SK-N-SH (cell line): ENCODE measurements around the gene LRGUK. TPM values are rescaled to one million over a fixed set of nuclear protein-coding genes. Genes with fewer than 3 reads are reported as not detected.
A peak's percentile ranks its signal among the peaks of the same experiment; 100 is the strongest.

Experiments used
- CTCF ChIA-PET: fragments of 300-600, 350-600 bp; formaldehyde crosslinking; extraction: SDS; loops from one replicate; lab custom pipeline; 2021; lab: Yijun Ruan, JAX
- POLR2A ChIA-PET: fragments of 350-600 bp; sonication (Branson Sonifier 250); formaldehyde crosslinking; extraction: SDS; loops from one replicate; lab custom pipeline; 2020; ENCODE audit warnings: antibody characterized with exemption, inconsistent platforms; lab: Yijun Ruan, JAX
- DNase-seq: peaks from one replicate; pipeline ENCODE4 v3.0.0; 2012
- H2AFZ ChIP-seq: fragments of 200-600 bp; sonication (generic); 2 replicates; pipeline ENCODE4 v1.8.1; 2016; ENCODE audit warnings: antibody characterized with exemption, mild to moderate bottlenecking, low read depth
- H3F3A ChIP-seq: fragments of 200-600 bp; sonication (generic); replicated peaks from 2 replicates; pipeline ENCODE3; 2016; ENCODE audit warnings: antibody characterized with exemption, mild to moderate bottlenecking; ENCODE audit not compliant: insufficient read depth
- H3K27ac ChIP-seq, 2 experiments: fragments of 200-500 bp in 1 of 2; fragments of 200-600 bp in 1 of 2; sonication (Bioruptor generic) in 1 of 2; sonication (generic), shearing (Covaris generic) in 1 of 2; 2 replicates each; pipeline versions ENCODE4 v1.5.1 to v1.6.1; 2014 to 2016; ENCODE audit warnings: low read depth in 2 of 2, inconsistent platforms in 1 of 2, low read length in 1 of 2, mild to moderate bottlenecking in 1 of 2, mixed read lengths in 1 of 2
- H3K27me3 ChIP-seq: fragments of 200-600 bp; sonication (generic), shearing (Covaris generic); 2 replicates; pipeline ENCODE4 v1.6.1; 2016; ENCODE audit warnings: mixed run types; ENCODE audit not compliant: insufficient read depth
- H3K36me3 ChIP-seq, 2 experiments: fragments of 200-500 bp in 1 of 2; fragments of 200-600 bp in 1 of 2; sonication (Bioruptor generic) in 1 of 2; sonication (generic) in 1 of 2; replicated peaks in 1 of 2; 2 replicates each; pipeline versions ENCODE3 to v1.5.1; 2014 to 2016; ENCODE audit warnings: low read length in 1 of 2, mild to moderate bottlenecking in 1 of 2; ENCODE audit not compliant: insufficient read depth in 2 of 2, control insufficient read depth in 1 of 2
- H3K4me1 ChIP-seq, 2 experiments: fragments of 200-500 bp in 1 of 2; fragments of 200-600 bp in 1 of 2; sonication (Bioruptor generic) in 1 of 2; sonication (generic), shearing (Covaris generic) in 1 of 2; 2 replicates each; pipeline versions ENCODE4 v1.5.1 to v1.6.1; 2014 to 2016; ENCODE audit warnings: low read depth in 1 of 2, low read length in 1 of 2, mixed run types in 1 of 2; ENCODE audit not compliant: insufficient read depth in 2 of 2, control insufficient read depth in 1 of 2
- H3K4me2 ChIP-seq: fragments of 200-600 bp; sonication (generic), shearing (Covaris generic); 2 replicates; pipeline ENCODE4 v1.6.1; 2017; ENCODE audit warnings: mixed run types
- H3K4me3 ChIP-seq, 2 experiments: fragments of 200-500 bp in 1 of 2; fragments of 200-600 bp in 1 of 2; sonication (Bioruptor generic) in 1 of 2; sonication (generic), shearing (Covaris generic) in 1 of 2; 2 replicates each; pipeline versions ENCODE4 v1.5.1 to v1.8.1; 2014 to 2016; ENCODE audit warnings: low read depth in 2 of 2, inconsistent platforms in 1 of 2, low read length in 1 of 2, mild to moderate bottlenecking in 1 of 2, mixed read lengths in 1 of 2, moderate library complexity in 1 of 2
- H3K79me2 ChIP-seq: fragments of 200-600 bp; sonication (generic); 2 replicates; pipeline ENCODE4 v1.8.1; 2017; ENCODE audit warnings: mild to moderate bottlenecking; ENCODE audit not compliant: insufficient read depth
- H3K9ac ChIP-seq: fragments of 200-600 bp; sonication (generic); 2 replicates; pipeline ENCODE4 v1.6.1; 2017; ENCODE audit warnings: mixed run types
- H3K9me2 ChIP-seq: fragments of 200-600 bp; sonication (generic); 2 replicates; pipeline ENCODE4 v1.6.1; 2017; ENCODE audit warnings: mixed run types
- H3K9me3 ChIP-seq: fragments of 200-600 bp; sonication (generic); 2 replicates; pipeline ENCODE4 v1.6.1; 2017; ENCODE audit warnings: mixed run types, mild to moderate bottlenecking, moderate library complexity
- H4K20me1 ChIP-seq: fragments of 200-600 bp; sonication (generic); 2 replicates; pipeline ENCODE4 v1.6.1; 2017; ENCODE audit warnings: mild to moderate bottlenecking, mixed run types; ENCODE audit not compliant: insufficient read depth
- CTCF ChIP-seq: fragments of 200-600 bp; sonication (generic); IDR thresholded peaks from 2 replicates; pipeline ENCODE4 v1.6.1; 2017; ENCODE audit warnings: antibody characterized with exemption, mild to moderate bottlenecking, moderate library complexity
- EP300 ChIP-seq, 2 experiments: IDR thresholded peaks; 2 replicates each; pipeline versions ENCODE4 v1.4.0 to v1.6.1; 2012; ENCODE audit warnings: borderline replicate concordance in 1 of 2, low read depth in 1 of 2, low read length in 1 of 2
- FOSL2 ChIP-seq: IDR thresholded peaks from 2 replicates; pipeline ENCODE4 v1.4.0; 2012; ENCODE audit warnings: low read depth, mild to moderate bottlenecking, moderate library complexity, borderline replicate concordance
- GABPA ChIP-seq: IDR thresholded peaks from 2 replicates; pipeline ENCODE4 v1.4.0; 2012; ENCODE audit warnings: low read depth, mild to moderate bottlenecking
- GATA2 ChIP-seq: sonication (generic); formaldehyde crosslinking; IDR thresholded peaks from 2 replicates; pipeline ENCODE4 v1.5.0; 2020; ENCODE audit warnings: mild to moderate bottlenecking, missing genetic modification reagents
- MEF2A ChIP-seq: IDR thresholded peaks from 2 replicates; pipeline ENCODE4 v1.4.0; 2012; ENCODE audit warnings: low read depth, borderline replicate concordance
- PBX3 ChIP-seq: IDR thresholded peaks from 2 replicates; pipeline ENCODE4; 2012
- REST ChIP-seq: IDR thresholded peaks from 2 replicates; pipeline ENCODE4 v1.6.1; 2012; ENCODE audit warnings: mild to moderate bottlenecking, low read depth, low read length, moderate library complexity
- SIN3A ChIP-seq: IDR thresholded peaks from 2 replicates; pipeline ENCODE4 v1.6.1; 2012; ENCODE audit warnings: low read depth, mild to moderate bottlenecking, low read length, moderate library complexity, borderline replicate concordance
- SMC3 ChIP-seq: IDR thresholded peaks from 2 replicates; pipeline ENCODE4 v1.6.1; 2012; ENCODE audit warnings: low read depth, low read length, improper control_type of control experiment
- TAF1 ChIP-seq: IDR thresholded peaks from 2 replicates; pipeline ENCODE4 v1.6.1; 2012; ENCODE audit warnings: low read depth, mild to moderate bottlenecking, low read length, moderate library complexity, borderline replicate concordance
- YY1 ChIP-seq: IDR thresholded peaks from 2 replicates; pipeline ENCODE4 v1.4.0; 2012; ENCODE audit warnings: low read depth, mild to moderate bottlenecking
- ZBTB33 ChIP-seq: IDR thresholded peaks from 2 replicates; pipeline ENCODE4 v1.4.0; 2012; ENCODE audit warnings: low read depth, borderline replicate concordance
- WGBS: methylation state at CpG from one replicate; pipeline ENCODE4 v1.1.6; 2017; ENCODE audit warnings: low lambda C conversion rate; 5-methylcytosine and 5-hydroxymethylcytosine counted together
- polyA plus RNA-seq, 3 experiments: library from polyadenylated mRNA; depleted of rRNA; stranded (reverse); fragments of >200 nt; gene quantifications; 2 replicates each; pipeline ENCODE4 v1.2.3, GENCODE V29; 2012
- TF ChIP-seq, protein P1 (sequence below): IDR thresholded peaks from 2 replicates; pipeline ENCODE4 v1.4.0; 2012; ENCODE audit warnings: low read depth

Gene LRGUK
- polyA plus RNA-seq, 1 of the 3 experiments (the other 2 are of a cell fraction) = 1.5 TPM

DNA sequence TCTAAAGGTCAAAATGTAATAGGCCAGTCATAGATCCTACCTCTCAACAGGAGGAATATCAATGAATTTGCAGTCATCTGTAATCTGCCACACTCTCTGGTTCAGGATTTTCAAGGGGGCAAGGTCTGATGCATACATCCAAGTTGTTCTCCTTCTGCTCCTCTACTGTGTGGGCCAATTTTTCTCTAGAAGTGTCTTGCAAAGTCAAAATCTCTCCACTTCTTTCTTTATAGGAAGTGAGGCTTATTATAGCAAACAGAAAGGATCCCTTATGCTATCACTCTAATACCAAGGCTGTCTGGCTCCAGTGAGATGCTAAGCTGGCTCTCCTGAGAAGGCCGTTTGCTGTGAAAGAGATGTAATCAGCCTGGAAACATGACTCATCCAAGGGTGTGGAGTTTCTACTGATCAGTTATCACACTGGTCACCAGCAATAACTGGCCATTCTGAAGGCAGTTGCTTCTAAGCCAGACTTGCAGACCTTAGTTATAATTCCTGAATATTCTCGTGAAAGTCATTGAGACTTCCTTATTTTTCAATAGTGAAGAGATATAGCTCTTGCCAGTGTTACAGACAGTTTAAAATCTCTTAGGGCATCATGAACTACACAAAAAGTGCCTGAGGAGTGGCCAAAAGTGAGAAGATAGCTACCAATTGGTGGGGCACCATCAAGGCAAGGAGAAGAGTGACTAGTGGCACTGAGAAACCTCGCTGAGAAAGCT, 43.2 kb upstream of the LRGUK start:
- Histone ChIP-seq H3K9ac (no peak overlapping the region), H3K79me2 (no peaks in the 10 kb centered on the region), H4K20me1 (no peaks in the 10 kb centered on the region), H3K27ac (peak overlapping the region; percentile 11 to 43; a peak in 3 of 4 replicates), H3K36me3 (peaks cover 0 to 2% of the 10 kb centered on the region in 2 experiments), H3K4me1 (peaks cover 0 to 12% of the 10 kb centered on the region in 2 experiments; a peak in 1 of 4 replicates), H3K9me2 (no peaks in the 10 kb centered on the region), H3K9me3 (peaks cover 15% of the 10 kb centered on the region; the same call in 1 of the 2 replicates)
- 42% methylated on average over 3 of the region's 3 CpGs for WGBS
- TF ChIP-seq, protein P1, sequence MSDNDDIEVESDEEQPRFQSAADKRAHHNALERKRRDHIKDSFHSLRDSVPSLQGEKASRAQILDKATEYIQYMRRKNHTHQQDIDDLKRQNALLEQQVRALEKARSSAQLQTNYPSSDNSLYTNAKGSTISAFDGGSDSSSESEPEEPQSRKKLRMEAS = no peak
- TF ChIP-seq GABPA = no peak
- TF ChIP-seq ZBTB33 = no peak
- no peak for TF ChIP-seq PBX3
- no peak for TF ChIP-seq MEF2A
- TF ChIP-seq FOSL2 = peak; percentile 53; the same call in 1 of the 2 replicates
- peak; percentile 39 for TF ChIP-seq GATA2
- no peak for TF ChIP-seq SIN3A
- TF ChIP-seq, all 33 proteins: peak for 2
- Histone ChIP-seq H2AFZ (no peak overlapping the region), H3F3A (no peaks in the 10 kb centered on the region), H3K4me2 (peak overlapping the region; percentile 2; the same call in 1 of the 2 replicates), H3K4me3 (no peak overlapping the region), H3K27me3 (no peaks in the 10 kb centered on the region)
- no peak for DNase-seq
- ChIA-PET POLR2A (no interaction called here), CTCF (interaction anchor here (1.0 to 1.6 kb wide), 3 partner anchors 15 to 68 kb away, joined by 3 to 6 read pairs (median 3); no protein-coding TSS in a partner anchor)

GRCh38 chr7:134084488-134085144, 42.5 kb upstream of the LRGUK start:
- Histone ChIP-seq H3K27me3 (no peaks in the 10 kb centered on the region), H2AFZ (no peak overlapping the region), H4K20me1 (no peaks in the 10 kb centered on the region), H3K9me2 (no peaks in the 10 kb centered on the region), H3K4me2 (no peak overlapping the region), H3F3A (no peaks in the 10 kb centered on the region), H3K4me1 (peaks cover 0 to 7% of the 10 kb centered on the region in 2 experiments; a peak in 1 of 4 replicates), H3K36me3 (peaks cover 0 to 2% of the 10 kb centered on the region in 2 experiments), H3K27ac (no peak overlapping the region), H3K4me3 (no peak overlapping the region), H3K79me2 (no peaks in the 10 kb centered on the region), H3K9me3 (peaks cover 22% of the 10 kb centered on the region), H3K9ac (no peak overlapping the region)
- no peak for TF ChIP-seq TAF1
- TF ChIP-seq, protein P1 = no peak
- no peak for TF ChIP-seq EP300 (IDR thresholded peaks at IDR 0.05; ENCODE audit: borderline replicate concordance in 1 of 2, low read depth in 1 of 2, low read length in 1 of 2)
- no peak for TF ChIP-seq SMC3
- TF ChIP-seq REST = no peak
- no peak for TF ChIP-seq MEF2A
- TF ChIP-seq CTCF = no peak
- no peak for TF ChIP-seq YY1
- POLR2A ChIA-PET = no interaction called here
- CTCF ChIA-PET = interaction anchor here (0.6 to 1.6 kb wide), 4 partner anchors 14 to 1253 kb away, joined by 3 to 6 read pairs (median 3); no protein-coding TSS in a partner anchor
- DNase-seq = no peak
- 63% methylated on average over 3 of the region's 3 CpGs for WGBS
